ENCODE measurements around the gene TM9SF1.

The TM9SF1 gene

GRCh38 chr14:24178399-24179178 is 16.7 kb downstream of the TM9SF1 start:
- no peak for FAIRE-seq

GRCh38 chr14:24177891-24178290 is 17.4 kb downstream of the TM9SF1 start:
- FAIRE-seq, result no peak

GRCh38 chr14:24177041-24177825 is 18.0 kb downstream of the TM9SF1 start:
- no peak for FAIRE-seq

- FAIRE-seq, result no peak
These were observed 18.6 kb downstream of the TM9SF1 start for GRCh38 chr14:24176599-24176998.

GRCh38 chr14:24172871-24173281 is 22.4 kb downstream of the TM9SF1 start:
- FAIRE-seq, result no peak

GRCh38 chr14:24172261-24172860 is 22.9 kb downstream of the TM9SF1 start:
- no peak for FAIRE-seq

GRCh38 chr14:24171422-24172260 is 23.6 kb downstream of the TM9SF1 start, which contains the start of gene REC8:
TSS of gene REC8 (plus strand) at chr14:24172080. CDS start at chr14:24172553, 473 bp downstream.
- FAIRE-seq, result no peak

GRCh38 chr14:24167469-24168114 is 27.6 kb downstream of the TM9SF1 start:
- no peak for FAIRE-seq

- FAIRE-seq, result no peak
These were observed 29.5 kb downstream of the TM9SF1 start for GRCh38 chr14:24165785-24166184.

GRCh38 chr14:24164518-24164991 is 30.7 kb downstream of the TM9SF1 start:
- no peak for FAIRE-seq

- no peak for FAIRE-seq
These were observed 33.1 kb downstream of the TM9SF1 start for GRCh38 chr14:24162093-24162492.

GRCh38 chr14:24160850-24161804 is 34.1 kb downstream of the TM9SF1 start, which contains the start of gene IRF9:
TSS of gene IRF9 (plus strand) at chr14:24161265. CDS start at chr14:24162145, 880 bp downstream.
- peak; percentile 15 for FAIRE-seq

- no peak for FAIRE-seq
These were observed 34.8 kb downstream of the TM9SF1 start for GRCh38 chr14:24160499-24160849.

- FAIRE-seq, result no peak
These were observed 35.3 kb downstream of the TM9SF1 start for GRCh38 chr14:24159777-24160498.

- FAIRE-seq, result no peak
These were observed 37.9 kb downstream of the TM9SF1 start for GRCh38 chr14:24157331-24157730.

GRCh38 chr14:24156840-24157239 is 38.4 kb downstream of the TM9SF1 start:
- no peak for FAIRE-seq

GRCh38 chr14:24155100-24155499 is 40.1 kb downstream of the TM9SF1 start:
- no peak for FAIRE-seq

- no peak for FAIRE-seq
These were observed 43.7 kb downstream of the TM9SF1 start for GRCh38 chr14:24151404-24152080.

GRCh38 chr14:24150993-24151392 is 44.2 kb downstream of the TM9SF1 start:
- FAIRE-seq, result no peak
